AG20443 (cell line): ENCODE results near the gene RGS13.
"Not testable (repeated sequence)": the region's sequence is repeated elsewhere in the genome, so short reads cannot be mapped to it uniquely, and the experiment has no call there.

ENCODE experiments used
- DNase-seq: peaks from one replicate; pipeline ENCODE4 v3.0.0; 2012; ENCODE audit warnings: low spot score, mixed read lengths

Gene RGS13

GRCh38 chr1:192678099-192678498, 42.2 kb downstream of the RGS13 start:
- DNase-seq = no peak

GRCh38 chr1:192682335-192682734, 46.4 kb downstream of the RGS13 start:
- DNase-seq = no peak

DNA sequence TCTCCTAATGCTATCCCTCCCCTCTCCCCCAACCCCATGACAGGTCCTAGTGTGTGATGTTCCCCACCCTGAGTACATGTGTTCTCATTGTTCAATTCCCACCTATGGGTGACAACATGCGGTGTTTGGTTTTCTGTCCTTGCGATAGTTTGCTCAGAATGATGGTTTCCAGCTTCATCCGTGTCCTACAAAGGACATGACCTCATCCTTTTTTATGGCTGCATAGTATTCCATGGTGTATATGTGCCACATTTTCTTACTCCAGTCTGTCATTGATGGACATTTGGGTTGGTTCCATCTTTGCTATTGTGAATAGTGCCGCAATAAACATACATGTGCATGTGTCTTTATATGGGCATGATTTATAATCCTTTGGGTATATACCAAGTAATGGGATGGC, 47.1 kb downstream of the RGS13 start:
- not testable (repeated sequence) for DNase-seq

GRCh38 chr1:192689459-192689858, 53.5 kb downstream of the RGS13 start:
- DNase-seq = no peak

DNA sequence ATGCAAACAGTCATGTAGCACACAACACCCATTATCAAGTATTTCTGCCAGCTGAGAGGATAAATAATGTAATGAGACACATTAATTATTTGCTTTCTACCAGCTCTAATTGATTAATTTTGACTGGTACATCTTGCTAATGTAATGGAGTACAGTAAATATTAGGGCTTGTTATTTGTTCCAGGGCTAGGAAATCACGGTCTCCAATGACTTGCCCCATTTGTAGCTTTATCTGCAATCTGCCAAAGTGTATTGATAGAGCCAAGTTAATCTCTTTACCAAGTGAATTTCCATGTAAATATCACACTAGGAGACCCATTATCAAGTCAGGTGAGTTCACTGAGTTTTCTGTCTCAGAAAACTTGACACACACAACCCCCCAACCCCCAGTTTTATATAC, 55.1 kb downstream of the RGS13 start:
- DNase-seq = no peak

DNA sequence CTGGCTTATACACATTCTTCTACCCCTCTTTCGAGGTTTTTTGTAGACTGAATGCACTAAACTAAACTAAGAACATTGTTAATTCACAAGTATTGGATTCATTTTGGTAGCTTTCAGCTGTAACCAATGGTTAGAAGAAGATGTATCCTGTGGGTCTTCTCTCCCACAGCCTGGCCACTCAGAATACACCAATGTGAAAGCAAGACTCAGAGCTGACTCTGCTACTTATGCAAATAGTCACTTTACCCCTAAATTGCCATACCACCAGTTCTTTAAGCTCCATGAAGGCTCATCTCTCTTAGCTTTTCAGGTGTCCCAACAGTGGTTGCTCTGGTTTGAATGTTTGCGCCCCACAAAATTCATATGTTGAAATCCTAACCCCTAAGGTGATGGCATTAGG, 60.1 kb downstream of the RGS13 start:
- DNase-seq = no peak

- no peak for DNase-seq
Observed at GRCh38 chr1:192697771-192698170, 61.8 kb downstream of the RGS13 start.

DNA sequence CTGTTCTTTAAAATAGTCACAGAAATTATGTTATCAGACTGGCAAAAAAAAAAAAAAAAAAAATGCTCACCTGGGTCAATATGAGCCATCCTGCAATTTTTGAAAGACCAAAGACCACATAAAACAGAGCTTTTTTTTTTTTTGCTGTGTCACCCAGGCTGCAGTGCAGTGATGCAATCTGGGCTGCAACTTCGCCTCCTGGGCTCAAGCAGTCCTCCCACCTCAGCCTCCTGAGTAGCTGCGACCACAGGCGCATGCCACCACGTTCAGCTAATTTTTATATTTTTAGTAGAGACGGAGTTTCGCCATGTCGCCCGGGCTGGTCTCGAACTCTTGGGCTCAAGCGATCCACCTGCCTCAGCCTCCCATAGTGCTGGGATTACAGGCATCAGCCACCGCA, 62.8 kb downstream of the RGS13 start:
- no peak for DNase-seq

DNA sequence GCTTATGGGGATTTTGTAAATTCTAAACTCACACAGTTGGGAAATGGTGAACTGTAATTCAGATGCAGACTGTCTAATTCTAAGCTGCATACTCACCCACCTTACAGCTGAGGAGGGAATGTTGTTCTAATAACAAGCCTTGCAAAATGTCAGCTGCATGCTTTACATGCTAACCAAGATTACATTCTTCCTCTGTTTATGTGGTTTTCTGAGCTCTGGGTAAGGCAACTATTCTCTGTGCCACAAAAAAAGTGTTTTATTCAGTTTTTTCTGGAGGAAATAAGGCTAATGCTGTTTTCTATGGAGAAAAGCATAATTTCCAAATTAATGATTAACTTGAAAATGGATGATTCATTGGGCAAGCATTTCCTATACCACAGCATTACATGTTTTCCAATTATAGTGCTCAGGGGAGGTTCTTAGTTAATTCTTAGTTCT, 64.9 kb downstream of the RGS13 start:
- DNase-seq = peak; percentile 69

DNA sequence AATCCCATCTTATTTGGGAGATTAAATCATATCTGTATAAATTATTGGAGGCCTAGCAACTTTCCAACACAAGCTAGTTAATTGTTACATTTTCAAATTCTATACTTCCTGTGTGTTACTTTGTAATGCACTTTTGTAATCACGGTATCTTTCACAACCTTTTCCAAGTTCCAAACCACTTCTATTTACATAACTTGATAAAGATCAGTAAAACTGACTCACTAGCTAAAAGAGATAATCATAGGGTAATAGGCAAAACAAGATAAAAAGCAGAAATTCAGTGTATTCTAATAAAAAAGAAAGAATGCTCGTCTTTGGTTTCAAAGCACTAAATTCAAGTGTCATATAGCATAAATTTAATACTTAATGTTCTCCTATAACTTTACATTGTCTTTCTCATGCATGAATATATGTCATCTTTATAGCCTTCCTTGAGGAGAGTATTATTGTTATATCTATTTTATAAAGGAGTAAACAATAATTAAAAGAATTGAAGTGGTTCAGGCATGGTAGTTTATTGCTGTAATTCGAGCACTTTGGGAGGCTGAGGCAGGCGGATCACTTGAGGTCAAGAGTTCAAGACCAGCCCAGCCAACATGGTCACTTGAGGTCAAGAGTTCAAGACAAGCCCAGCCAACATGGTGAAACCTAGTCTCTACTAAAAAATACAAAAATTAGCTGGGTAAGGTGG, 66.4 kb downstream of the RGS13 start:
- peak; percentile 14 for DNase-seq

GRCh38 chr1:192703283-192704206, 67.6 kb downstream of the RGS13 start:
- DNase-seq = no peak

DNA sequence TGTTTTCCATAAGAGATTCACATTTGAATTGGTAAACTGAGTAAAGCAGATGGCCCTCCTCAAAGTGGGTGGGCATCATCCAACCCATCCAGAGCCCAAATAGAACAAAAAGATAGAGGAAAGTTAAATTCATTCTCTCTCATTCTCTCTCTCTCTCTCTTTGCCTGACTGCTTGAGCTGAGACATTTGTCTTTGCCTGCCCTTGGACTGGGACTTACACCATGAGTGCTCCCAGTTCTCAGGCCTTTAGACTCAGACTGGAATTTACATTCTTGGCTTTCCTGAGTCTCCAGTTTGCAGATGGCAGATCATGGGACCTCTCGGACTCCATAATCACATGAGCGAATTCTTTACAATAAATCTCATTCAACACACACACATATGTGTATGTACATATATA, 69.6 kb downstream of the RGS13 start:
- no peak for DNase-seq

GRCh38 chr1:192706936-192707335, 71.0 kb downstream of the RGS13 start:
- DNase-seq = no peak

DNA sequence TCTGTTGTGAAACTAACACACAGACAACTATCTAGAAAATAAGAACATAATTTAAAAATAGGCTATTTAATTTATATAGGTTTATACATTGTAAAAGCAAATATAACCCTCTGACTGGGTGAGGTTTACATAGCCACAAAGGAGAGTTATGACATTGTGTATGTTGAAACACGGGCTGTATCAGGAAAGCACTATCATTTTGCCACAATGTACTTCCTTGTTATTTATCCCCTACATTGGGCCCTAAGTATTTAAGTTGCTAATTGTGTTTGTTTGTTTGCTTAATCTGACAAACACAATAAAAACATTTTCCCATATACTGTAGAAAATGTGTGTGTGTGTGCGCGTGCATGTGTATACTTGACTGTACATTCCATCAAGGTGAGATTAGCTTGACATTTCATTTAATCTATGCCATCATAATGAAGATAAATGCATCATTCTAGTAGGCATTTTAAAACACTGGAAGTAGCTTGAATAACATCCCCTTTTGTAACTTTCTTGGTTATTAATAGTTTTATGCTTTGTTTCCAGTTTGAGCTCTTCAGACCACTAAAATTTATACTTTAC, 72.1 kb downstream of the RGS13 start:
- no peak for DNase-seq

- DNase-seq = no peak
Observed at GRCh38 chr1:192709544-192709943, 73.6 kb downstream of the RGS13 start.
